Midbrain (tissue), 1 donor: ENCODE results near the gene SDK1.
"Not testable (repeated sequence)": the region's sequence is repeated elsewhere in the genome, so short reads cannot be mapped to it uniquely, and the experiment has no call there.

Experiments used
- DNase-seq: peaks from one replicate; lab custom pipeline; 2025; lab: John Stamatoyannopoulos, UW

Gene SDK1

GRCh38 chr7:3655635-3656034 lies 354.6 kb downstream of the SDK1 start:
- DNase-seq: no peak

- no peak for DNase-seq
Measured at GRCh38 chr7:3657206-3657605, 356.2 kb downstream of the SDK1 start.

- DNase-seq: no peak
Measured at GRCh38 chr7:3668743-3669142, 367.7 kb downstream of the SDK1 start.

GRCh38 chr7:3670898-3671297 lies 369.8 kb downstream of the SDK1 start:
- no peak for DNase-seq

GRCh38 chr7:3673524-3673923 lies 372.5 kb downstream of the SDK1 start:
- peak; percentile 41 for DNase-seq

GRCh38 chr7:3678314-3678810 lies 377.3 kb downstream of the SDK1 start:
- DNase-seq: no peak

- DNase-seq: no peak
Measured at GRCh38 chr7:3682028-3682710, 381.1 kb downstream of the SDK1 start.

GRCh38 chr7:3683546-3684539 lies 382.8 kb downstream of the SDK1 start:
- no peak for DNase-seq

GRCh38 chr7:3688071-3688470 lies 387.0 kb downstream of the SDK1 start:
- no peak for DNase-seq

- DNase-seq: no peak
Measured at GRCh38 chr7:3688842-3689241, 387.8 kb downstream of the SDK1 start.

GRCh38 chr7:3691478-3692158 lies 390.6 kb downstream of the SDK1 start:
- no peak for DNase-seq

- DNase-seq: peak; percentile 3
Measured at GRCh38 chr7:3695602-3696001, 394.6 kb downstream of the SDK1 start.

GRCh38 chr7:3696113-3696512 lies 395.1 kb downstream of the SDK1 start:
- no peak for DNase-seq

- no peak for DNase-seq
Measured at GRCh38 chr7:3697472-3697871, 396.4 kb downstream of the SDK1 start.

- no peak for DNase-seq
Measured at GRCh38 chr7:3705258-3705657, 404.2 kb downstream of the SDK1 start.

- not testable (repeated sequence) for DNase-seq
Measured at GRCh38 chr7:3706091-3706490, 405.0 kb downstream of the SDK1 start.

GRCh38 chr7:3710122-3710521 lies 409.1 kb downstream of the SDK1 start:
- no peak for DNase-seq

GRCh38 chr7:3710531-3710930 lies 409.5 kb downstream of the SDK1 start:
- no peak for DNase-seq

- DNase-seq: no peak
Measured at GRCh38 chr7:3712841-3713240, 411.8 kb downstream of the SDK1 start.

- DNase-seq: no peak
Measured at GRCh38 chr7:3721422-3721821, 420.4 kb downstream of the SDK1 start.

- DNase-seq: peak; percentile 23
Measured at GRCh38 chr7:3722396-3722922, 421.4 kb downstream of the SDK1 start.
